Measurements from ENCODE around the gene FLG2. TPM values are rescaled to one million over a fixed set of nuclear protein-coding genes. Genes with fewer than 3 reads are reported as not detected.

The FLG2 gene
- total RNA-seq, 1 donor from 2014 or later = not detected

Other genes with a start within 250 kb of the FLG2 start
- gene TCHH, start 244.6 kb downstream of the FLG2 start, total RNA-seq = 0.15 TPM
- gene RPTN, start 200.8 kb downstream of the FLG2 start, total RNA-seq = not detected
- gene HRNR, start 135.8 kb downstream of the FLG2 start, total RNA-seq = not detected
- gene FLG, start 34.8 kb downstream of the FLG2 start, total RNA-seq = not detected
- not detected for gene CRNN, start 54.3 kb upstream of the FLG2 start, total RNA-seq
- not detected for gene LCE5A, start 150.8 kb upstream of the FLG2 start, total RNA-seq
- not detected for gene CRCT1, start 154.5 kb upstream of the FLG2 start, total RNA-seq
- gene LCE3E, start 206.8 kb upstream of the FLG2 start, total RNA-seq = not detected
- gene LCE3D, start 220.5 kb upstream of the FLG2 start, total RNA-seq = not detected
- gene LCE3C, start 240.2 kb upstream of the FLG2 start, total RNA-seq = not detected

Measured in lower lobe of right lung (tissue), 1 donor.